Panc1 (cell line): ENCODE measurements around the gene COPZ2. TPM values are rescaled to one million over a fixed set of nuclear protein-coding genes. Genes with fewer than 3 reads are reported as not detected.
A peak's percentile ranks its signal among the peaks of the same experiment; 100 is the strongest.

Source experiments
- ATAC-seq: fragments of 200-7000 bp; cut with Tn5 transposase; 2 replicates; pipeline ENCODE4 v1.9.1; 2020; ENCODE audit warnings: mild to moderate bottlenecking, moderate library complexity
- BruUV-seq: library from RNA; stranded (reverse); fragments of 400-500 nt; replicated peaks from 2 replicates; lab custom pipeline; 2021; lab: Mats Ljungman, UMichigan
- CTCF ChIA-PET: fragments of 300-600 bp; sonication (Branson Sonifier 250); formaldehyde crosslinking; loops from one replicate; lab custom pipeline; 2022; ENCODE audit warnings: antibody characterized with exemption; lab: Charles Lee
- POLR2A ChIA-PET: fragments of 300-600 bp; sonication (Branson Sonifier 250); formaldehyde crosslinking; loops from one replicate; lab custom pipeline; 2022; ENCODE audit warnings: antibody characterized with exemption; lab: Charles Lee
- DNase-seq: peaks from one replicate; pipeline ENCODE4 v3.0.0-alpha.2; 2010; ENCODE audit warnings: low read depth, low spot score
- H3K27ac ChIP-seq: 2 replicates; pipeline ENCODE4 v1.5.1; 2011; ENCODE audit warnings: mild to moderate bottlenecking, low read length, inconsistent platforms
- H3K27me3 ChIP-seq: fragments of 200-500 bp; sonication (Bioruptor generic); 2 replicates; pipeline ENCODE4 v1.6.0; 2014; ENCODE audit warnings: low read length, inconsistent platforms; ENCODE audit not compliant: control insufficient read depth, insufficient read depth
- H3K36me3 ChIP-seq: fragments of 200-500 bp; sonication (Bioruptor generic); 2 replicates; pipeline ENCODE4 v1.5.1; 2014; ENCODE audit warnings: inconsistent platforms, mild to moderate bottlenecking, low read length, moderate library complexity; ENCODE audit not compliant: control insufficient read depth, insufficient read depth
- H3K4me1 ChIP-seq: 2 replicates; pipeline ENCODE4 v1.5.1; 2011; ENCODE audit warnings: inconsistent platforms, mild to moderate bottlenecking, low read length, moderate library complexity; ENCODE audit not compliant: control insufficient read depth, insufficient read depth
- H3K4me3 ChIP-seq, 2 experiments: 2 replicates each; pipeline ENCODE4 v1.5.1; 2011 to 2012; ENCODE audit warnings: low read depth in 2 of 2, low read length in 2 of 2, mild to moderate bottlenecking in 2 of 2, inconsistent platforms in 1 of 2, moderate library complexity in 1 of 2
- H3K9me3 ChIP-seq: fragments of 200-500 bp; sonication (Bioruptor generic); 2 replicates; pipeline ENCODE4 v1.5.1; 2014; ENCODE audit warnings: low read depth, mild to moderate bottlenecking, inconsistent platforms, low read length, moderate library complexity; ENCODE audit not compliant: control insufficient read depth, insufficient read depth
- POLR2AphosphoS5 ChIP-seq: IDR thresholded peaks from 2 replicates; pipeline ENCODE4 v1.6.1; 2012; ENCODE audit warnings: mild to moderate bottlenecking, low read depth, low read length, moderate library complexity
- SIN3A ChIP-seq: IDR thresholded peaks from 2 replicates; pipeline ENCODE4 v1.6.1; 2012; ENCODE audit warnings: low read depth, mild to moderate bottlenecking, low read length, moderate library complexity, borderline replicate concordance; ENCODE audit not compliant: insufficient read depth
- TCF7L2 ChIP-seq: IDR thresholded peaks from 2 replicates; pipeline ENCODE4 v1.6.1; 2011; ENCODE audit warnings: mild to moderate bottlenecking, low read depth, low read length, inconsistent platforms
- in situ Hi-C: cut with HindIII; loops from 2 replicates; pipeline ENCODE4 v1.10.0; 2016; ENCODE audit warnings: low sequenced_read_pairs, low pct_unique_long_range_greater_than_20kb
- intact Hi-C: fragments of 100-400 bp; cut with micrococcal nuclease; formaldehyde crosslinking; loops from one replicate; pipeline ENCODE4 v1.10.0; 2022; ENCODE audit not compliant: unreplicated experiment
- total RNA-seq: library from RNA; stranded (reverse); gene quantifications from one replicate; pipeline ENCODE4 v1.2.1, GENCODE V29; 2021; ENCODE audit not compliant: unreplicated experiment
- TF ChIP-seq, protein P1 (sequence below): fragments of 450-650 bp; IDR thresholded peaks from 2 replicates; pipeline ENCODE4 v1.5.1; 2017; ENCODE audit warnings: mild to moderate bottlenecking
- TF ChIP-seq, protein P2 (sequence below), 2 experiments: IDR thresholded peaks; 2 replicates each; pipeline ENCODE4 v1.6.1; 2011 to 2012; ENCODE audit warnings: low read depth in 2 of 2, control low read depth in 1 of 2, low read length in 1 of 2, mild to moderate bottlenecking in 1 of 2, moderate library complexity in 1 of 2; ENCODE audit not compliant: insufficient read depth in 1 of 2

The COPZ2 gene
- total RNA-seq, 1 experiment from 2014 or later, result 5.4 TPM

DNA sequence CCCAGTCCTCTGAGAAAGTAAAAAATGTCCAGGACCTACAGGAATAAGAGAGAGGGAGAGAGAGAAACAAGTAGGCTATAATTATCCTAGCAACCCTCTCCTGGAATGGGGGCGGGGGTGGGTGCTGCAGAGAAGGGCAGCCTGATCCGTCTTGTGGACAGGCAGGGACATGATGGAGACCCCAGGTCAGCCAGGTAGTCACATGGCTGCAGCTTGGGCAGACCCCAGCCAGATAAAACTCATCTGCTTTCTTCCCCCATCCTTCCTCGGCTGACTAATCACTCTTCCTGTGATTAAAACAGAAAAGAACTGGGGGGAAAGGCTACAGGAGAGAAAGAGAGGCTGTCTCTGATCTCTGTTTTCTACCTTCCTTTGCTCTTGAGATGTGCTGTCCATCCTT, 32.6 kb downstream of the COPZ2 start:
- Histone ChIP-seq H3K36me3 (no peaks in the 10 kb centered on the region), H3K4me1 (peaks cover 34% of the 10 kb centered on the region), H3K27ac (peak overlapping the region; percentile 19; the same call in 1 of the 2 replicates), H3K4me3 (no peak overlapping the region), H3K9me3 (no peaks in the 10 kb centered on the region), H3K27me3 (no peaks in the 10 kb centered on the region)
- ChIA-PET POLR2A (no interaction called here), CTCF (interaction anchor here (0.6 to 0.8 kb wide), 4 partner anchors 28 to 75 kb away, joined by 3 to 10 read pairs (median 4); no protein-coding TSS in a partner anchor)
- no TSS peak for BruUV-seq
- in situ Hi-C loops, result no loop called here
- TF ChIP-seq POLR2AphosphoS5, result no peak
- TF ChIP-seq, protein P1, sequence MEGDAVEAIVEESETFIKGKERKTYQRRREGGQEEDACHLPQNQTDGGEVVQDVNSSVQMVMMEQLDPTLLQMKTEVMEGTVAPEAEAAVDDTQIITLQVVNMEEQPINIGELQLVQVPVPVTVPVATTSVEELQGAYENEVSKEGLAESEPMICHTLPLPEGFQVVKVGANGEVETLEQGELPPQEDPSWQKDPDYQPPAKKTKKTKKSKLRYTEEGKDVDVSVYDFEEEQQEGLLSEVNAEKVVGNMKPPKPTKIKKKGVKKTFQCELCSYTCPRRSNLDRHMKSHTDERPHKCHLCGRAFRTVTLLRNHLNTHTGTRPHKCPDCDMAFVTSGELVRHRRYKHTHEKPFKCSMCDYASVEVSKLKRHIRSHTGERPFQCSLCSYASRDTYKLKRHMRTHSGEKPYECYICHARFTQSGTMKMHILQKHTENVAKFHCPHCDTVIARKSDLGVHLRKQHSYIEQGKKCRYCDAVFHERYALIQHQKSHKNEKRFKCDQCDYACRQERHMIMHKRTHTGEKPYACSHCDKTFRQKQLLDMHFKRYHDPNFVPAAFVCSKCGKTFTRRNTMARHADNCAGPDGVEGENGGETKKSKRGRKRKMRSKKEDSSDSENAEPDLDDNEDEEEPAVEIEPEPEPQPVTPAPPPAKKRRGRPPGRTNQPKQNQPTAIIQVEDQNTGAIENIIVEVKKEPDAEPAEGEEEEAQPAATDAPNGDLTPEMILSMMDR, result no peak
- TF ChIP-seq SIN3A, result no peak
- no peak for TF ChIP-seq TCF7L2
- TF ChIP-seq, protein P2, sequence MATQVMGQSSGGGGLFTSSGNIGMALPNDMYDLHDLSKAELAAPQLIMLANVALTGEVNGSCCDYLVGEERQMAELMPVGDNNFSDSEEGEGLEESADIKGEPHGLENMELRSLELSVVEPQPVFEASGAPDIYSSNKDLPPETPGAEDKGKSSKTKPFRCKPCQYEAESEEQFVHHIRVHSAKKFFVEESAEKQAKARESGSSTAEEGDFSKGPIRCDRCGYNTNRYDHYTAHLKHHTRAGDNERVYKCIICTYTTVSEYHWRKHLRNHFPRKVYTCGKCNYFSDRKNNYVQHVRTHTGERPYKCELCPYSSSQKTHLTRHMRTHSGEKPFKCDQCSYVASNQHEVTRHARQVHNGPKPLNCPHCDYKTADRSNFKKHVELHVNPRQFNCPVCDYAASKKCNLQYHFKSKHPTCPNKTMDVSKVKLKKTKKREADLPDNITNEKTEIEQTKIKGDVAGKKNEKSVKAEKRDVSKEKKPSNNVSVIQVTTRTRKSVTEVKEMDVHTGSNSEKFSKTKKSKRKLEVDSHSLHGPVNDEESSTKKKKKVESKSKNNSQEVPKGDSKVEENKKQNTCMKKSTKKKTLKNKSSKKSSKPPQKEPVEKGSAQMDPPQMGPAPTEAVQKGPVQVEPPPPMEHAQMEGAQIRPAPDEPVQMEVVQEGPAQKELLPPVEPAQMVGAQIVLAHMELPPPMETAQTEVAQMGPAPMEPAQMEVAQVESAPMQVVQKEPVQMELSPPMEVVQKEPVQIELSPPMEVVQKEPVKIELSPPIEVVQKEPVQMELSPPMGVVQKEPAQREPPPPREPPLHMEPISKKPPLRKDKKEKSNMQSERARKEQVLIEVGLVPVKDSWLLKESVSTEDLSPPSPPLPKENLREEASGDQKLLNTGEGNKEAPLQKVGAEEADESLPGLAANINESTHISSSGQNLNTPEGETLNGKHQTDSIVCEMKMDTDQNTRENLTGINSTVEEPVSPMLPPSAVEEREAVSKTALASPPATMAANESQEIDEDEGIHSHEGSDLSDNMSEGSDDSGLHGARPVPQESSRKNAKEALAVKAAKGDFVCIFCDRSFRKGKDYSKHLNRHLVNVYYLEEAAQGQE (IDR thresholded peaks at IDR 0.05; ENCODE audit: insufficient read depth in 1 of 2, low read depth in 2 of 2, low read length in 1 of 2), result no peak
- ATAC-seq (no peak), DNase-seq (no peak)
- intact Hi-C loops, result no loop called here

DNA sequence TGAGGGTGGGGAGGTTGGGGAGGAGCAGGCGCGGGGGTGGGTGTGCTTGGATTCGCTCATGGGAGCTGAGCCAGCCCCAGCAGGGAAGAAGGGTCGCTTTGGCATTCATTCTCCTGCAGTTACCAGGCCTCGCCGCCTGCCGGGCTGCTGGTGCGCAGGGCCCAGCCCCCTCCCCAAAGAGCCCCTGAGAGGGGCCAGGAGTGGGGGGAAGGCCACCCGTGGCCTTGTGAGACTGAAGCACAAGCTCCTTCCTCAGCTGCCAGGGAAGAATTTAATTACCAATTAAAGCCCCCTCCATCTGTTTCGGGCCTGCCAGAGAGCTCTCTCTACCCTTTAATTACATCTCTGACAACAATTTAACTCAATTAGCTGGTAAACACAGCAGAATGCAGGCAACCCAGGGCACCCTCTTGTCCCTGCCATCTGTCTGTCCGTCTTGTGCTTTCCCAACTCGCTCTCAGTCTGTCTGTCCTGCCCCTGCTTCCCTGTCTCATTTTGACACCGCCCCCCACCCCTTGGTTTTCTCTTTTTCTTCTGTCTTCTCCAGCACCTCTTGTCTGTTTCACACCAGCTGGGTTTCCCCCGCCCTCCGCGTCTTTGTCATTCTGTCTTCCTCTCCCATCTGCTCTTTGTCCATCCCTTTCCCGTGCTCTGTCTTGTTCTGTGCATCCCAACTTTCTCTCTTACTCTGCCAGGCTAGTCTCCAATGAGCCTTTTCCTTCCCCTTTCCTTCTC, 34.0 kb downstream of the COPZ2 start:
- TF ChIP-seq TCF7L2, result no peak
- Histone ChIP-seq H3K4me1 (peaks cover 34% of the 10 kb centered on the region), H3K27ac (peak overlapping the region; percentile 89), H3K9me3 (no peaks in the 10 kb centered on the region), H3K27me3 (no peaks in the 10 kb centered on the region), H3K4me3 (no peak overlapping the region), H3K36me3 (no peaks in the 10 kb centered on the region)
- POLR2A ChIA-PET, result no interaction called here
- in situ Hi-C loops, result no loop called here
- ATAC-seq, result no peak
- DNase-seq, result no peak
- intact Hi-C loops, result no loop called here
- no TSS peak for BruUV-seq
- CTCF ChIA-PET, result interaction anchor here (0.6 to 0.7 kb wide), 2 partner anchors 34 to 127 kb away, joined by 3 to 5 read pairs; no protein-coding TSS in a partner anchor

DNA sequence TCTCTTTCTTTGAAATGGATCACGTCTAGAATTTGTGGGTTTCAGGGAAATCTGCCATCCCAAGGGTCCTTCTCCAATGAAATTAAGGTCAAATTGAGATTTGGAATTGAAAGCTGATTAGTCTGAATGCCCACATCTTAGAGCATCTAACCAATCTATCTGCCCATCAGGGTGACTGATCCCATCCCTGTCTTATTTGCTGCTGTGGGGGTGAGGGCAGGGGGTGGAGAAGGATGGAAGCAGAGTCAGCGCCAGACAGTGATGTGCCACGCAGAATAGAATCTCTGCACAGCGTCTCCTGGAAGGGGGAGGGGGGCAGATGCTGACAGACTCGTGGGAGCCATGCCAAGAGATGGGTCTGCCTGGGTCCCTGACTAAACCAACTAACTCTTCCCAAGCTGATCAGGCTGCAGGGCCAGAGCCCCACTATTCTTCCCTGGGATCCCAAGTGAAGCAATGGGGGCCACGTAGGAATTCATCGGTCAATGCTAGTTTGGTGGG, 34.6 kb downstream of the COPZ2 start:
- no peak for TF ChIP-seq SIN3A
- TF ChIP-seq, protein P2 (IDR thresholded peaks at IDR 0.05; ENCODE audit: insufficient read depth in 1 of 2, low read depth in 2 of 2, low read length in 1 of 2), result no peak
- no peak for TF ChIP-seq TCF7L2
- in situ Hi-C loops, result no loop called here
- Histone ChIP-seq H3K27ac (peak overlapping the region; percentile 89), H3K27me3 (no peaks in the 10 kb centered on the region), H3K4me1 (peaks cover 34% of the 10 kb centered on the region), H3K9me3 (no peaks in the 10 kb centered on the region), H3K36me3 (no peaks in the 10 kb centered on the region), H3K4me3 (no peak overlapping the region)
- intact Hi-C loops, result no loop called here
- ChIA-PET POLR2A (no interaction called here), CTCF (interaction anchor here (0.6 to 0.7 kb wide), 2 partner anchors 34 to 128 kb away, joined by 3 to 5 read pairs; no protein-coding TSS in a partner anchor)
- BruUV-seq, result no TSS peak
- DNase-seq, result no peak
- peak; percentile 52; the same call in 1 of the 2 replicates for ATAC-seq
